Measurements from ENCODE around the gene HEPN1. TPM values are rescaled to one million over a fixed set of nuclear protein-coding genes. Genes with fewer than 3 reads are reported as not detected.

Gene HEPN1
- total and polyA plus RNA-seq, 2 experiments from 2014 or later: not detected

- no peak for TF ChIP-seq REST (IDR thresholded peaks at IDR 0.05; ENCODE audit: unreplicated experiment)
- TF ChIP-seq EZH2 (IDR thresholded peaks at IDR 0.05; ENCODE audit: low read depth, unreplicated experiment): no peak
- no peak for TF ChIP-seq EZH2phosphoT487 (IDR thresholded peaks at IDR 0.05; ENCODE audit: unreplicated experiment)
- no peak for TF ChIP-seq ZNF114 (CRISPR knock-in tag; IDR thresholded peaks at IDR 0.05)
These were observed 26.9 kb upstream of the HEPN1 start (continued) for GRCh38 chr11:124892146-124892545.

DNA sequence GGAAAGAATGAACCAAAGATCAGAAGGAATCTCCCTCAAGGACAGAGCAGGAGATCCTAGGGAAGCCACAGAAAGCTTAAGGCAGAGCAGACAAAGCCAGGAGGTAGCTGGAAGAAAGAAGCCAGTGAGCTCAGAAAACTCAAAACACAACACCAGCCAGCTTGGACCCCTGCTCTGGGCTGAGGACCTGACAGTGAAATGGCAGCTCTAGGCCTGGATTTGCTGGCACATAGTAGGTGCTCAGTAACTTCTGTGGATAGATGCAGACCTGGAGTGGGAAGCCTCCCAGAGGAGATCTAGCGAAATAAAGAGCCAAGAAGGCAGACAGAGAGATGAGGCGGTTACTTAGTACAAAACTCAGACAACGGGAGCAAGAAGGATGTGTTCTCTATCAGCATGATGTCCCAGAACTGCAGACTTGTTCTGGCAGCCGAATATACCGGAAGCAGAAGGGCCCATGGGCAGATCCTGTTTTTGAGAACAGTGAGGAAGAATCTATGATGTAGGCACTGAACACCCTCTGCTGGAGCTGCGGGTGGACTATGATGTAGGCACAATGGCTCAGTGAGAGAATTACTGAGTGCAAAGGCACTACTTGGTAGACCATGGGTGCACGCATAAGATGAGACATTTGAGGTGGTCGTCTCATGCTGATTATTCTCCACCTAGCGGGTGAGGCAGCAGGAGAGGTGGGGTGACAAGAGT, 26.1 kb upstream of the HEPN1 start:
- Histone ChIP-seq H3K4me1 (ENCODE audit: insufficient read depth) (no peaks in the 10 kb centered on the region), H3K4me3 (no peak overlapping the region), H4K20me1 (replicated peaks; ENCODE audit: insufficient read depth) (no peaks in the 10 kb centered on the region), H3K27ac (ENCODE audit: low read depth) (no peak overlapping the region), H3K4me2 (no peak overlapping the region), H3K9me2 (ENCODE audit: insufficient read depth) (no peaks in the 10 kb centered on the region), H3F3A (replicated peaks; ENCODE audit: low read depth) (no peaks in the 10 kb centered on the region), H3K79me2 (replicated peaks; ENCODE audit: insufficient read depth) (no peaks in the 10 kb centered on the region), H3K36me3 (ENCODE audit: insufficient read depth) (no peaks in the 10 kb centered on the region), H3K27me3 (ENCODE audit: insufficient read depth) (0 out of 2 replicates have a peak, but pooled peaks cover 5% of the 10 kb centered on the region), H2AFZ (no peak overlapping the region)
- ATAC-seq (no peak), DNase-seq (ENCODE audit: low spot score) (no peak)
- no peak overlapping the region for H3K4me3 Mint-ChIP-seq
- peaks cover 9% of the 10 kb centered on the region for H3K27me3 Mint-ChIP-seq (ENCODE audit: insufficient read depth, low read depth, poor library complexity)
- peaks cover 6% of the 10 kb centered on the region for H3K4me1 Mint-ChIP-seq
- H3K9me3 Mint-ChIP-seq: no peaks in the 10 kb centered on the region
- no peak overlapping the region for H3K27ac Mint-ChIP-seq
- no peaks in the 10 kb centered on the region; the same call in 2 of the 3 replicates for H3K36me3 Mint-ChIP-seq (ENCODE audit: low read depth)
- no peak for TF ChIP-seq REST (IDR thresholded peaks at IDR 0.05; ENCODE audit: unreplicated experiment)
- TF ChIP-seq ZNF114 (CRISPR knock-in tag; IDR thresholded peaks at IDR 0.05): no peak
- no peak for TF ChIP-seq ETS1 (IDR thresholded peaks at IDR 0.05)
- no peak for TF ChIP-seq CTCF (conservative IDR thresholded peaks at IDR 0.05; ENCODE audit: low read depth in 2 of 2)
- TF ChIP-seq STAT1 (IDR thresholded peaks at IDR 0.05; ENCODE audit: unreplicated experiment): no peak
- TF ChIP-seq EZH2 (IDR thresholded peaks at IDR 0.05; ENCODE audit: low read depth, unreplicated experiment): no peak
- no peak for TF ChIP-seq POLR2AphosphoS5 (IDR thresholded peaks at IDR 0.05; ENCODE audit: low read depth)
- TF ChIP-seq JUNB (IDR thresholded peaks at IDR 0.05; ENCODE audit: unreplicated experiment): no peak
- TF ChIP-seq ZNF331 (CRISPR knock-in tag; IDR thresholded peaks at IDR 0.05; ENCODE audit: low read depth): no peak
- no peak for TF ChIP-seq CREB1 (CRISPR knock-in tag; IDR thresholded peaks at IDR 0.05; ENCODE audit: low read depth)
- no peak for TF ChIP-seq NANOG (IDR thresholded peaks at IDR 0.05; ENCODE audit: borderline replicate concordance)
- TF ChIP-seq EZH2phosphoT487 (IDR thresholded peaks at IDR 0.05; ENCODE audit: unreplicated experiment): no peak

All from GM23338 (cell line).